WI38 (cell line): ENCODE data around the gene WASHC4.

Experiments used
- H3K4me3 ChIP-seq: 2 replicates; pipeline ENCODE4 v1.5.1; 2011; ENCODE audit warnings: low read depth, mild to moderate bottlenecking, control low read depth, low read length
- CTCF ChIP-seq: IDR thresholded peaks from 2 replicates; pipeline ENCODE4 v1.5.1; 2012; ENCODE audit warnings: low read depth, mild to moderate bottlenecking, control low read depth, low read length

WASHC4 gene

DNA sequence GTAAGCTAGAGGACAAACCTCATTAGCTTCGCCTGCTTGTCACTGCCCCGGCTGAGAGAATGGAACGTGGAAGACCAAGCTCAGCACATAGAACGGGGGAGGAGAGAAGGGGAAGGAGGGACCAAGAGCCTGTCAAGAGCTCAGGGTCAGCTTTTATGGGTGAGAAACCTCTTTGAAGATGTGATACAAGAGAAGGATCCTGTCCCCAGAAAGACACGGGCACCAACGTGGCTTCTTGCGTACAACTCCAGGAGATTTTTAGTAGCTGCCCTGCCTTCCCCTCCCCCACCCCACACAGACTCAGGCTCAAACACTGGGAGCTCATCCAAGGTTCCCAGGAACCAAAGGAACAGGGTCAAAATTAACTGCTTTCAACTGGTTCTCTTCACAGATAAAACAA lies 93.8 kb downstream of the WASHC4 start:
- no peak for TF ChIP-seq CTCF
- no peak overlapping the region for H3K4me3 ChIP-seq

DNA sequence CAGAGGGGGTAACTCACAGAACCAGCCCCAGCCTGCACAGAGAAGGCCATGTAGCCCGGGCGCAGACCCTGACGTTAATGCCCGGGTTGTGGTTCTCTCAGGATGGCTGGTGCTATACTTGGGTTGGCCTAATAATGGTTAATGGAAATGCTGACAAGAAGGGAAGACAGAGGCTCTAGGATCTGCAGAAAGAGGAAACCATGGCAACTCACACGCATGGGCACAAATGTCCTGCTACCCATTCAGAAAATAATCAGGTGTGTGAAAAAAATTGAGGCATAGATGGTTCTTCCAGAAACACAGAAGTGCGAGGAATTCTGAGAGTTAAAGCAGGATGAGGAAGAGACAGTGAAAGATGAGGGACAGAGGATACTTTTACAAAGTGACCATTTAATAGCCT lies 94.7 kb downstream of the WASHC4 start:
- TF ChIP-seq CTCF, result no peak

GRCh38 chr12:105204127-105204526 lies 96.6 kb downstream of the WASHC4 start:
- H3K4me3 ChIP-seq, result no peak overlapping the region
- no peak for TF ChIP-seq CTCF

More for the DNA sequence above, 94.7 kb downstream of the WASHC4 start:
- H3K4me3 ChIP-seq, result no peak overlapping the region

GRCh38 chr12:105204916-105205315 lies 97.4 kb downstream of the WASHC4 start:
- H3K4me3 ChIP-seq, result no peak overlapping the region
- no peak for TF ChIP-seq CTCF

DNA sequence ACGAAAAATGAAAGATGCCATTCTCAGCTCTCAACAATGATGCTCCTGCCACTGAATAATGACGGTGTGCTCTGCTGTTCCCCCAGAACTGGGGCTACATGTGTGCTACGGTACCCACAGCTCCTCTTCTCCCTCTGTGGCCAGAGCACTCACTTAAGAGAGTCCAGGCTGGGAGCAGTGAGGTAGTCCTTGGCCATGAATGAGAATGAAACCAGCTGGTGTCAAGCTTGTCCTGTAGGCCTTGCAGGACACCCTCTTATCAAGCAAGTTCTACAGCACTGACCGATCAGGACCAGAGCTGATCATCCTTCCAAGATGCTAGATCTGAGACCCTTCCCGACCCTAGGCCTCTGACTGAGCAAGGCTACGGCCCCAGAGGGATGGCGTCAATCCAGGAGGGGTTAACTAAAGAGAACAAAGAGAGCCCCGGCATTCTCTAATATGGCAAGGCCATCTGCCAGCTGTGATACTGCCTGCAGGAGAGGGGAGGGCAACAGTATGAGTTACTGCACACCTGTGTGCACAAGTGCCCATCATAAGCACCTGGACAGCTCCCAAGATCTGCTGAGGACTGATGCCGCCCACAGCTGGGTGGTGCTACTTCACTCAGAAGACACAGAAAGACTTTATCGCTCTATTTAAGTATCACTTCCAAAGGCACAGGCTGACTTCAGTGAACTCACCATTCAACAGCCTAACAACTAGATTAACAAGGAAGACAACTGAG lies 98.0 kb downstream of the WASHC4 start:
- no peak for TF ChIP-seq CTCF
- H3K4me3 ChIP-seq, result no peak overlapping the region

GRCh38 chr12:105206686-105207374 lies 99.3 kb downstream of the WASHC4 start:
- no peak overlapping the region for H3K4me3 ChIP-seq
- TF ChIP-seq CTCF, result no peak

DNA sequence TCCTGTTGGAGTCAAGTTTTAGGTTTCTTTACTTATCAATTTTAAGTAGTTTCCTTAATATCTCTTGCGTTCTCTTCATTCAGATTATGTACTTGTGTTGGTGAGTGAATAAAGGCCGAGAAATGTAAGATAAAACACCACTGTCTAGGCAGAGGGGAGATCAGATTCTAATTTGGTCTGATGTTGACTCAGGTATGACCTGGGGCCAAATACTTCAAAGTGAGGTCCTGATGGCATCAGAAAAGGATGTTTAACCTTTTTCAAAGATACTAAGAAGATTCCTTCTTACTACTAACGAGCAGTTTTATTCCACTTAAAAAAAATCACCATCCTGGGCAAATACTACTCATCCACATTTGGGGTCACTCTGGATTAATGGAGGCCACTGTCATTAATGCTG lies 101.6 kb downstream of the WASHC4 start:
- no peak for TF ChIP-seq CTCF
- H3K4me3 ChIP-seq, result no peak overlapping the region
